PC-3 (cell line): Measurements from ENCODE around the gene DNAI4.

ENCODE experiments used
- EZH2 ChIP-seq: fragments of 300-600 bp; sonication (generic); IDR thresholded peaks from one replicate; pipeline ENCODE4 v1.6.1; 2017; ENCODE audit warnings: antibody characterized with exemption, mild to moderate bottlenecking, low read length; ENCODE audit not compliant: unreplicated experiment
- EZH2phosphoT487 ChIP-seq: fragments of 300-600 bp; sonication (generic); IDR thresholded peaks from 2 replicates; pipeline ENCODE4 v1.6.1; 2018; ENCODE audit warnings: mild to moderate bottlenecking, antibody characterized with exemption, low read length, borderline replicate concordance
- TF ChIP-seq, protein P1 (sequence below): fragments of 300-600 bp; sonication (generic); conservative IDR thresholded peaks from 2 replicates; pipeline ENCODE4 v1.5.1; 2017; ENCODE audit warnings: antibody characterized with exemption, low read depth, mild to moderate bottlenecking, low read length

DNA sequence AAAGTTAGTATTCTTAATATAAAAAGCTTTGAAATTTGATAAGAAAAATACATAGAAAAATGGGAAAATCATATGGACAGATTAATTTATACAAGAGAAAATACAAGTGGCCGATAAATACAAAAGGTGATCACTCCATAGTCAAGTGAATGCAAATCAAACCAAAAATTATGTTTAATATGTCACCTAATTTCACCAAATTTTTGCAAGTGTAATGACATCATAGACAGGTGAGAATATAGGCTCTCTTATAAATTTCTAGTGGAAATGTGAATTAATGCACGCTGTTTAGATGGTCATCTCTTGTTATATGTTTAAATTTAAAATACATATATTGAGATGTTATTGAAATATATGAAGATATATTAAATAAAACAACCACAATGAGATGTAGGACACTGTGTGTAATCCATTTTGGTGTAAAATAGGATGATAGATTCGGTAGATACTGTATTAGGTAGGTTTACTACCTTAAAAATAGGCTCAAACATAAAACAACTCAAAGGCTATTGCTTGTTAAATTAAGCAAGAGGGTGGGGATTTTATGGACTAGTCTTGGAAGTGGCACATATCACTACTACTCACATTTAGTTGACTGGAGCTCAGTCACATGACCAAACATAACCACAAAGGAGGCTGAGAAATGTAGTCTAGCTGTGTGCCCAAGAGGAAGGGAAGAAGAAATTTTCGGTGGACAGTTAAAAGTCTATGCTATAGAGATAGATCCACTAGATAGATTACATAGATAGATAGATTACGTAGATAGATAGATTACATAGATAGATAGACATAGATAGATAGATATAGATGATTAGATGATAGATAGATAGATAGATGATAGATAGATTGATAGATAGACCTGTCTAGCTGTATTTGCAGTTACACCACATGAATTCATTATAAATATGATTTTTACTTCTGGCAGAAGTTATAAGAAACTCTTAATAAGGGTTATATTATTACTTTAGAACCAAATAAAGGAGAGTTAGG lies 132.7 kb downstream of the DNAI4 start:
- TF ChIP-seq, protein P1, sequence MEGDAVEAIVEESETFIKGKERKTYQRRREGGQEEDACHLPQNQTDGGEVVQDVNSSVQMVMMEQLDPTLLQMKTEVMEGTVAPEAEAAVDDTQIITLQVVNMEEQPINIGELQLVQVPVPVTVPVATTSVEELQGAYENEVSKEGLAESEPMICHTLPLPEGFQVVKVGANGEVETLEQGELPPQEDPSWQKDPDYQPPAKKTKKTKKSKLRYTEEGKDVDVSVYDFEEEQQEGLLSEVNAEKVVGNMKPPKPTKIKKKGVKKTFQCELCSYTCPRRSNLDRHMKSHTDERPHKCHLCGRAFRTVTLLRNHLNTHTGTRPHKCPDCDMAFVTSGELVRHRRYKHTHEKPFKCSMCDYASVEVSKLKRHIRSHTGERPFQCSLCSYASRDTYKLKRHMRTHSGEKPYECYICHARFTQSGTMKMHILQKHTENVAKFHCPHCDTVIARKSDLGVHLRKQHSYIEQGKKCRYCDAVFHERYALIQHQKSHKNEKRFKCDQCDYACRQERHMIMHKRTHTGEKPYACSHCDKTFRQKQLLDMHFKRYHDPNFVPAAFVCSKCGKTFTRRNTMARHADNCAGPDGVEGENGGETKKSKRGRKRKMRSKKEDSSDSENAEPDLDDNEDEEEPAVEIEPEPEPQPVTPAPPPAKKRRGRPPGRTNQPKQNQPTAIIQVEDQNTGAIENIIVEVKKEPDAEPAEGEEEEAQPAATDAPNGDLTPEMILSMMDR: no peak
- TF ChIP-seq EZH2 (no peak), EZH2phosphoT487 (no peak)
